ENCODE results near the gene ZMYM4.

GRCh38 chr1:35294809-35295208 is 26.3 kb downstream of the ZMYM4 start:
- no peak for TF ChIP-seq POLR2A (IDR thresholded peaks at IDR 0.05)
- TF ChIP-seq POLR2AphosphoS5 (IDR thresholded peaks at IDR 0.05): no peak
- no peak for TF ChIP-seq CTCF (IDR thresholded peaks at IDR 0.05)
- TF ChIP-seq EP300 (IDR thresholded peaks at IDR 0.05): no peak
